Stimulated activated CD4-positive, alpha-beta T cell treated with anti-CD3 and anti-CD28 coated beads, Interleukin-12 subunit alpha, Interleukin-12 subunit beta, amount 100 ng/mL, for 24 hours (primary cell): ENCODE data around the gene ECSIT.

Experiments
- DNase-seq, 2 experiments: peaks; one replicate each; pipeline ENCODE4 v3.0.0-alpha.2; 2020; ENCODE audit warnings: low read depth in 2 of 2

Gene ECSIT

GRCh38 chr19:11550265-11550664 is 21.3 kb upstream of the ECSIT start:
- no peak for DNase-seq

DNA sequence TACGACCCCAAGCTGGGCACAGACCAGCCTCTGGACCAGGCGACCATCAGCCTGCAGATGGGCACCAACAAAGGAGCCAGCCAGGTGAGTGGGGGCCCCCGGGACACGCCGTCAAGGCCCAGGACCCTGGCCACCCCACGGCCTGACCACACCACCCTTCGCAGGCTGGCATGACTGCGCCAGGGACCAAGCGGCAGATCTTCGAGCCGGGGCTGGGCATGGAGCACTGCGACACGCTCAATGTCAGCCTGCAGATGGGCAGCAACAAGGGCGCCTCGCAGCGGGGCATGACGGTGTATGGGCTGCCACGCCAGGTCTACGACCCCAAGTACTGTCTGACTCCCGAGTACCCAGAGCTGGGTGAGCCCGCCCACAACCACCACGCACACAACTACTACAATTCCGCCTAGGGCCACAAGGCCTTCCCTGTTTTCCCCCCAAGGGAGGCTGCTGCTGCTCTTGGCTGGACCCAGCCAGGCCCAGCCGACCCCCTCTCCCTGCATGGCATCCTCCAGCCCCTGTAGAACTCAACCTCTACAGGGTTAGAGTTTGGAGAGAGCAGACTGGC is 20.5 kb upstream of the ECSIT start:
- DNase-seq = no peak

DNA sequence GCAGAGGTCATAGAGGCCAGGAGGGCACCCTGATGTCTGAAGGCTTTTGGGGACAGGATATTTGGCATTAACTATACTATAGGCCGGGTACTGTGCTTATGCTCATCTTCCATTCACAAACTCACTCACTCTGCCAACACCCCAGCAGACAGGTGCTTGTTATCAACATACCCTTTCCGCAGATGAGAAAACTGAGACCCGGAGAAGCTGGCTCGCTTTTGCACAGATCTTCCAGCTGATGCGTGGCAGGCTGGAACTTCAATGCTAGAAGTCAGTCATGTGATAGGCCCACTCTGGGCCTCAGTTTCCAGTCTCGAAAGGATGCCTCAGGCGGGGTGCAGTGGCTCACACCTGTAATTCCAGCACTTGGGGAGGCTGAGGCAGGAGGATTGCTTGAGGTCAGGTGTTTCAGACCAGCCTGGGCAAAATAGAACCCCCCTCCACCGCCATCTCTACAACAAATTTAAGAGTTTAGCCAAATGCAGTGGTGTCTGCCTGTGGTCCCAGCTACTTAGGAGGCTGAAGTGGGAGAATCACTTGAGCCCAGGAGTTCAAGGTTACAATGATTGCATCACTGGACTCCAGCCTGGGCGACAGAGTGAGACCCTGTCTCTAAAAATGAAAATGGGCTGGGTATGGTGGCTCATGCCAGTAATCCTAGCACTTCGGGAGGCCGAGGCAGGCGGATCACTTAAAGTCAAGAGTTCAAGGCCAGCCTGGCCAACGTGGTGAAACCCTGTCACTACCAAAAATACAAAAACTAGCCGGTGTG is 19.2 kb upstream of the ECSIT start:
- DNase-seq = no peak

GRCh38 chr19:11541238-11541637 is 12.3 kb upstream of the ECSIT start:
- DNase-seq = no peak

- DNase-seq = no peak
Measured at GRCh38 chr19:11540645-11541044, 11.7 kb upstream of the ECSIT start.

DNA sequence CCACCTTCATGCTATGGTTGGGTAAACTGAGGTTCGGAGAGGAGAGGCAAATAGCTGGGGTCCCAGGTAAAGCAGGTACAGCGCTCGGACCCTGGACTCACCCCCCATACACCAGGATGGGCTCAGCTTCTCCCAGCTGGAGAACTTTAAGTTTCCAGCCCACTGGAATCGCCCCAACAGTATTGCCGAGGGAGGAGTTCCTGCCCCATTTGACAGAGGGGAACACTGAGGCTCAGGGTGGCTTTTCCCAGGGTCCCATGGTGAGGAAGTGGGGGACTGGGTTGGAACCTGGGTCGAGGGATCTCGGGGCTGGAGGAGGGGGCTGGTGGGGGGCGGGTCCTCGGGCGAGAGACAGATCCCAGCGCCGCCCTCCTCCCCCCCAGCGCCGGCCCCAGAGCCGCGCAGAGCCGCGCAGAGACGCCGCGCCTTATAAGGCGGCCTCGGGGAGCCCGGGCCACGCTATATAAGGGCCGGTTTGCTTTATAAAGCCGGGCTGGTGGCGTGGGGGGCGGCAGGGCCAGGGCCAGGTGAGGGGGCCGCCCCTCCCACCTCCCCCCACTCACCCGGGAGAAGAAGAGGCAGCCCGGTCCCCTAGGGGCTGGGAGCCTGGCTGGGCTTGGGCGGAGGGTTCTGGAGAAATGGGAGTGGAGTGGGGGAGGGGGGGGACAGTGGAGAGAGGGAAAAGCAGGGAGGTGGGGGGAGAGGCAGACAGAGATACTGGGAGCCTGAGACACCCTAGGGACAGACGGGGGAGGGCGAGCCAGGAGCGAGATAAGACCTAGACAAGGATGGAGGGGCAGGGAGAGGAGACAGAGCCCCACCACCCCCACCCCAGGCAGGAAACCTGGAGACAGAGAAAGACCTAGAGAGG is 10.8 kb upstream of the ECSIT start:
- no peak for DNase-seq

- no peak for DNase-seq
Measured at GRCh38 chr19:11538232-11539036, 9.5 kb upstream of the ECSIT start, which contains the start of gene CNN1. Gene CNN1, plus strand, starts transcription at chr19:11538851. Its CDS starts 77 bp downstream, at chr19:11538928.

- DNase-seq = peak; percentile 65 to 85
Measured at GRCh38 chr19:11535792-11536595, 7.1 kb upstream of the ECSIT start.

DNA sequence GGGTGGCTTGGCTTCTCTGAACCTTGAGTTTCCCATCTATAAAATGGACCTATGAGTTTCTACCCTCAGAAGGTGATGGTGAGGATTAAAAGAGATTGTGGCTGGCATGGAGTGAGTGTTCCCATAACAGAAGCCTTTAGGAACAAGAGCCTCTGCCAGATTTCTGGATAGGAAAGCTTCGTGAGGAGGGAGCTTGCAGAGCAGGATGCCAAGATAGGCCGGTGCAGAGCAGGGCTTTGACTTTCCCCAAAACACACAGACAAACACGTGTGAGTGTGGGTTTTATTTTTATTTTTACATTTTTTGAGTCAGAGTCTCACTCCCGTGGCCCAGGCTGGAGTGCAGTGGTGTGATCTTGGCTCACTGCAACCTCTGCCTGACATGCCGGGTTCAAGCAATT is 6.0 kb upstream of the ECSIT start:
- no peak for DNase-seq

DNA sequence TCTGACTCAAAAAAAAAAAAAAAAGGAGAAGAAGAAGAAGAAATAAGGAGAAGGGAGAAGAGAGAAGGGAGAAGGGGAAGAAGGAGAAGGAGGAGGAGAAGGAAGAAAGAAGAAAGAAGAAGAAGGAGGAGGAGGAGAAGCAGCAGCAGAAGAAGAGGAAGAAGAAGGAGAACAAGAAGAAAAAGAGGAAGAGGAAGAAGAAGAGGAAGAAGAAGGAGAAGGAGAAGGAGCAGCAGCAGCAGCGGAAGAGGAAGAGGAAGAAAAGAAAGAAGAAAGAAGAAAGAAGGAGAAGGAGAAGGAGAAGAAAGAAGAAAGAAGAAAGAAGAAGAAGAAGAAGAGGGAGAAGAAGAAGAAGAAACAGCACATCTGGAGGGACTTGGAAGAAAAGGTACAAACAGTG is 5.6 kb upstream of the ECSIT start:
- no peak for DNase-seq

- DNase-seq = peak in 1 of 2 experiments; percentile 38
Measured at GRCh38 chr19:11530432-11530831, 1.5 kb upstream of the ECSIT start.

- DNase-seq = no peak
Measured at GRCh38 chr19:11519138-11519537, 9.8 kb downstream of the ECSIT start.

DNA sequence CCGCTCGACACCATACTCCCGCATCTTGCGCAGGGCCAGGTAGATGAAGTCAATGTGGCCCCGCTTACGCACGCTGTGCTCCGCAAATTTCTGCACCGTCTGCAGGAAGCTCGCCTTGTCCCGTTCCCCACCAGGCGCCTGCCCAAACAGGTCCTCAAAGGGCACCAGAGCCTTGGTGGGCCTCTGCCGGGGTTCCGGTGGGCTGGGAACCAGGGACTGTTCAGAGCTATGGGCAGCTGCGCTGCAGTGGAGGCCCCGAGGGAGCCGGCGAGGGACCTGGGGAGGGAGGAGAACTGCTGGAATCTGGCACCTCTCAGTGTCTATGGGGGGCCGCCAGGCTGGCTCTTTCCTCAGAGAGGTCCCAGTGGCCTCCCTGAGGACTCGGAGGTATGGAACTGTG is 15.0 kb downstream of the ECSIT start:
- DNase-seq = no peak

GRCh38 chr19:11510444-11510843 is 18.5 kb downstream of the ECSIT start:
- DNase-seq = no peak

DNA sequence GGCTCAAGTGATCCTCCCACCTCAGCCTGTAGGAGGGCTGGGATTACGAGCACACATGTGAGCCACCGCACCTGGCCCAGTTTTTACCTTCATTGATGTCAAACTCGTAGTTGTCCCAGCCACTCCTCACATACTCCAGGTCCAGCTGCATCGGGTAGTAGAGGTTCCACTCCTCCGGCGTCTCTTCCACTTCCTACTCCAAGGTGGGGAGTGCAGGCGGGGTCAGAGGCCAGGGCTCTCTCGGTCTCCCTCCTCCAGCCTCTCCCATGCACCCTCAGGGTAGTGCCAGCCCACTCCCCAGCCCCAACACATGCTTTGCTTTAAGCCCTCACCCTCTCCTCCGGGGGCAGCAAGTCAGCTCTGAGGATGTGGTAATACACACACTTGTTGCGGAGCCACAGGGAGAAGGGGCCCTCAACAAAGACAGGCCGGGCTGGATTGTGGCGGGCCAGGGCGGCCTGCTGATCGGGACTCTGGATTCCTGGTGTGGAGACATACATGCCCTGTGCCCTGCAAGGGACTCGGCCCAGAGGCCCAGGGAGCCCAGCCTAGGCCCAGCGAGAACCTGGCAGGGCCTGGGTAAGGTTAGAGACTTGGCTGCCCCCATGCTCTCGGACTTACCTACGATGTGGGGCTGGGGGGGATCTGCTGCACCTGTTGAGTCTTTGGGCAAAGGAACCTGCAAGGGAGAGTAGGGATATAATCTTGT is 21.4 kb downstream of the ECSIT start:
- DNase-seq = no peak

DNA sequence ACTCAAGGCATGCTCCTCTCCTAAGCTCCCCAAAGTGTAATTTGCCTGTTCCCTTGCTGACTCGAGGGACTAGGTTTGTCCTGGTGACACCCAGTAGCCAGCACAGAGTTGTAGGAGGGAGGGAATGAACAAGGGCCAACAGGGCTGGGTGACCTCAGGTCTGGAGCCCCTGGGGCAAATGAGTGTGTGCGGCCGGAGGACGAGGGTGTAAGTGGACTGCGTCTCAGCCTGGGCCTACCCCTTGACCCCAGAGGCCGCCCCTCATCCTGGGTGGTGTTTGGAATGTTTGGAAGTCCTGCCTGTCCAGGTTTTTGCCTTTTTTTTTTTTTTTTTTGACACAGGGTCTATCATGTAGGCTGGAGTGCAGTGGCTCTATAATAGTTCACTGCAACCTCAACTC is 22.0 kb downstream of the ECSIT start:
- no peak for DNase-seq

DNA sequence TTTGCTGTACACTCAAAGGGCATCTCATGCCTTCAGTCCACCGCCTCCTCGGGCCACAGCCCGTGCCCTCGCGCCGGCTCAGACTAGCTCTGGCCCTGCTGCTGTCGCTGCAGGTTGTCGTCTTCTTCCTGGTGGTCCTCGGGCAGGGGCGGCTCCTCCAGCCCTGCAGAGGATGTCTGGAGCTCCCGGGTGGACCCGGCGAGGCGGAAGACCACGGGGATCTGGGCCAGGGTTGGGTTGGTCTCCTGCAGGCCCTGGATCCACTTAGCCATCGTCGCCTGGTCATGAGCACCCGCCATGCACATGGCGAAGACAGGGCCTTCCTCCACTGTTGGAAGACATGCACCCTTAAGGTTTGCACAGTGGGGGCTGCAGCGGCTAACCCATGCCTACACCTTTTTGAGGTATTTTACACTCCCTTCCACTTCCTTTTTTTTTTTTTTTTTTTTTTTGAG is 22.8 kb downstream of the ECSIT start:
- DNase-seq = peak in 1 of 2 experiments; percentile 23

DNA sequence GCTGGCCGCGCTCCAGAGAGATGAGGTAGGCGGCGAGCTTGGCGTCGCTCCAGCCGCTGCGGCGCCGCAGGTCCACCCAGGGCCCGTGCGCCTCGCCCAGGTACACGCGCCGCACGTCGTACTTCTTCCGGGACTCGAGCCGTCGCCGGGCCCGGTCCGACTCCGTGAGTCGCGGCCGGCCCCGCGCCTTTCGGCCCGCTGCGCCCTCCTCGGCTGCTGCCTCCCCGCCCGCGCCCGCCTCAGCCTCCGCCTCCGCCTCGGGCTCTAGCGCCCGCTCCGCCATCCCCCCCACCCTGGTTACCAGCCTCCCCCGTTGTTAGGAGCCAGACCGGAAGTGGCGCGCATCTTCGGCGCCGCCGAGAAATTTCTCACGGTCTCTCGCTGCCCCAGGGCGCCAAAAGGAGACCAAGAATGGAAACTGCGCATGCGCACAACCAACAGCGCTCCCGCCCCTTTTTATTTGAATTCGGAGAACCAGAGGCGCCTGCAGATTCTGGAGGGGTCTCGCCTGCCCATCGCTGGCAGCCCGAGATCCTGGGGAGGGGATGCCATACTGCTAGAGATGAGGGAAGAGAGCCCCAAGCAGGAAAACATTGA is 23.3 kb downstream of the ECSIT start, which contains the start of gene ZNF653:
ZNF653 (minus strand) TSS at position 336 of the 597 bp plus-strand sequence; CDS start at position 283, 53 bp downstream.
- DNase-seq = peak; percentile 91 to 92

GRCh38 chr19:11505032-11505503 is 23.9 kb downstream of the ECSIT start:
- peak; percentile 92 to 99 for DNase-seq
